Measurements from ENCODE around the gene LDLRAD4.

LDLRAD4 gene

GRCh38 chr18:13527256-13527655 lies 308.7 kb downstream of the LDLRAD4 start:
- H3K4me1 ChIP-seq: no peaks in the 10 kb centered on the region
- H3K36me3 ChIP-seq (replicated peaks): no peaks in the 10 kb centered on the region
- DNase-seq (ENCODE audit: low spot score in 2 of 2): no peak
- no peaks in the 10 kb centered on the region for H3K9me3 ChIP-seq
- in situ Hi-C loops (cut with MboI; ENCODE audit: low sequenced_read_pairs): no loop called here
- no peak overlapping the region for H3K4me3 ChIP-seq
- H3K27me3 ChIP-seq (ENCODE audit: low read depth): no peaks in the 10 kb centered on the region

- H3K27me3 ChIP-seq (ENCODE audit: low read depth): no peaks in the 10 kb centered on the region
Measured at GRCh38 chr18:13527730-13528129, 309.2 kb downstream of the LDLRAD4 start.

GRCh38 chr18:13528739-13529392 lies 310.3 kb downstream of the LDLRAD4 start:
- Histone ChIP-seq H3K4me3 (no peak overlapping the region), H3K9me3 (no peaks in the 10 kb centered on the region), H3K4me1 (no peaks in the 10 kb centered on the region), H3K27me3 (ENCODE audit: low read depth) (no peaks in the 10 kb centered on the region), H3K36me3 (replicated peaks) (no peaks in the 10 kb centered on the region)
- in situ Hi-C loops (cut with MboI; ENCODE audit: low sequenced_read_pairs): no loop called here
- no peak for DNase-seq (ENCODE audit: low spot score in 2 of 2)

More at GRCh38 chr18:13527730-13528129, 309.2 kb downstream of the LDLRAD4 start:
- DNase-seq (ENCODE audit: low spot score in 2 of 2): no peak
- Histone ChIP-seq H3K9me3 (no peaks in the 10 kb centered on the region), H3K36me3 (replicated peaks) (no peaks in the 10 kb centered on the region), H3K4me3 (no peak overlapping the region), H3K4me1 (no peaks in the 10 kb centered on the region)
- in situ Hi-C loops (cut with MboI; ENCODE audit: low sequenced_read_pairs): no loop called here

- in situ Hi-C loops (cut with MboI; ENCODE audit: low sequenced_read_pairs): no loop called here
- no peaks in the 10 kb centered on the region for H3K9me3 ChIP-seq
- no peaks in the 10 kb centered on the region for H3K4me1 ChIP-seq
- H3K27me3 ChIP-seq (ENCODE audit: low read depth): no peaks in the 10 kb centered on the region
- DNase-seq (ENCODE audit: low spot score in 2 of 2): no peak
- no peaks in the 10 kb centered on the region for H3K36me3 ChIP-seq (replicated peaks)
- no peak overlapping the region for H3K4me3 ChIP-seq
Measured at GRCh38 chr18:13530033-13530878, 311.7 kb downstream of the LDLRAD4 start.

GRCh38 chr18:13530879-13531387 lies 312.4 kb downstream of the LDLRAD4 start:
- H3K9me3 ChIP-seq: no peaks in the 10 kb centered on the region
- no peaks in the 10 kb centered on the region for H3K27me3 ChIP-seq (ENCODE audit: low read depth)
- H3K4me1 ChIP-seq: no peaks in the 10 kb centered on the region
- no peak overlapping the region for H3K4me3 ChIP-seq
- H3K36me3 ChIP-seq (replicated peaks): no peaks in the 10 kb centered on the region
- DNase-seq (ENCODE audit: low spot score in 2 of 2): no peak
- in situ Hi-C loops (cut with MboI; ENCODE audit: low sequenced_read_pairs): no loop called here

GRCh38 chr18:13531681-13532325 lies 313.2 kb downstream of the LDLRAD4 start:
- Histone ChIP-seq H3K4me3 (no peak overlapping the region), H3K9me3 (no peaks in the 10 kb centered on the region), H3K4me1 (no peaks in the 10 kb centered on the region), H3K36me3 (replicated peaks) (no peaks in the 10 kb centered on the region), H3K27me3 (ENCODE audit: low read depth) (no peaks in the 10 kb centered on the region)
- DNase-seq (ENCODE audit: low spot score in 2 of 2): no peak
- in situ Hi-C loops (cut with MboI; ENCODE audit: low sequenced_read_pairs): no loop called here

GRCh38 chr18:13532406-13533075 lies 314.0 kb downstream of the LDLRAD4 start:
- Histone ChIP-seq H3K4me3 (no peak overlapping the region), H3K4me1 (no peaks in the 10 kb centered on the region), H3K36me3 (replicated peaks) (no peaks in the 10 kb centered on the region), H3K27me3 (ENCODE audit: low read depth) (no peaks in the 10 kb centered on the region), H3K9me3 (no peaks in the 10 kb centered on the region)
- in situ Hi-C loops (cut with MboI; ENCODE audit: low sequenced_read_pairs): no loop called here
- DNase-seq (ENCODE audit: low spot score in 2 of 2): no peak

- Histone ChIP-seq H3K36me3 (replicated peaks) (no peaks in the 10 kb centered on the region), H3K9me3 (no peaks in the 10 kb centered on the region), H3K4me1 (no peaks in the 10 kb centered on the region), H3K4me3 (no peak overlapping the region), H3K27me3 (ENCODE audit: low read depth) (no peaks in the 10 kb centered on the region)
- DNase-seq (ENCODE audit: low spot score in 2 of 2): no peak
- in situ Hi-C loops (cut with MboI; ENCODE audit: low sequenced_read_pairs): no loop called here
Measured at GRCh38 chr18:13534631-13535030, 316.1 kb downstream of the LDLRAD4 start.

GRCh38 chr18:13536578-13536977 lies 318.0 kb downstream of the LDLRAD4 start:
- no peaks in the 10 kb centered on the region for H3K9me3 ChIP-seq
- no peaks in the 10 kb centered on the region for H3K27me3 ChIP-seq (ENCODE audit: low read depth)
- H3K4me1 ChIP-seq: no peaks in the 10 kb centered on the region
- in situ Hi-C loops (cut with MboI; ENCODE audit: low sequenced_read_pairs): no loop called here
- H3K4me3 ChIP-seq: no peak overlapping the region
- no peaks in the 10 kb centered on the region for H3K36me3 ChIP-seq (replicated peaks)
- DNase-seq (ENCODE audit: low spot score in 2 of 2): no peak

GRCh38 chr18:13537022-13537780 lies 318.6 kb downstream of the LDLRAD4 start:
- no peak for DNase-seq (ENCODE audit: low spot score in 2 of 2)
- H3K4me3 ChIP-seq: no peak overlapping the region
- in situ Hi-C loops (cut with MboI; ENCODE audit: low sequenced_read_pairs): no loop called here
- H3K9me3 ChIP-seq: no peaks in the 10 kb centered on the region
- H3K4me1 ChIP-seq: no peaks in the 10 kb centered on the region
- no peaks in the 10 kb centered on the region for H3K27me3 ChIP-seq (ENCODE audit: low read depth)
- no peaks in the 10 kb centered on the region for H3K36me3 ChIP-seq (replicated peaks)

GRCh38 chr18:13538630-13539029 lies 320.1 kb downstream of the LDLRAD4 start:
- DNase-seq (ENCODE audit: low spot score in 2 of 2): no peak
- Histone ChIP-seq H3K36me3 (replicated peaks) (no peaks in the 10 kb centered on the region), H3K27me3 (ENCODE audit: low read depth) (no peaks in the 10 kb centered on the region), H3K4me1 (no peaks in the 10 kb centered on the region), H3K9me3 (no peaks in the 10 kb centered on the region), H3K4me3 (no peak overlapping the region)
- in situ Hi-C loops (cut with MboI; ENCODE audit: low sequenced_read_pairs): no loop called here

GRCh38 chr18:13539050-13539449 lies 320.5 kb downstream of the LDLRAD4 start:
- H3K27me3 ChIP-seq (ENCODE audit: low read depth): no peaks in the 10 kb centered on the region
- no peaks in the 10 kb centered on the region for H3K4me1 ChIP-seq
- no peak overlapping the region for H3K4me3 ChIP-seq
- DNase-seq (ENCODE audit: low spot score in 2 of 2): no peak
- no peaks in the 10 kb centered on the region for H3K9me3 ChIP-seq
- no peaks in the 10 kb centered on the region for H3K36me3 ChIP-seq (replicated peaks)
- in situ Hi-C loops (cut with MboI; ENCODE audit: low sequenced_read_pairs): no loop called here

GRCh38 chr18:13539843-13540476 lies 321.4 kb downstream of the LDLRAD4 start:
- Histone ChIP-seq H3K36me3 (replicated peaks) (no peaks in the 10 kb centered on the region), H3K4me3 (no peak overlapping the region), H3K9me3 (no peaks in the 10 kb centered on the region), H3K4me1 (no peaks in the 10 kb centered on the region), H3K27me3 (ENCODE audit: low read depth) (no peaks in the 10 kb centered on the region)
- DNase-seq (ENCODE audit: low spot score in 2 of 2): no peak
- in situ Hi-C loops (cut with MboI; ENCODE audit: low sequenced_read_pairs): no loop called here

Measured in HAP-1 (cell line).